Measurements from ENCODE around the gene KLHL21.
A peak's percentile ranks its signal among the peaks of the same experiment; 100 is the strongest.
"Not testable (repeated sequence)": the region's sequence is repeated elsewhere in the genome, so short reads cannot be mapped to it uniquely, and the experiment has no call there.

The KLHL21 gene

GRCh38 chr1:6602669-6603237, at the start of gene KLHL21:
KLHL21 (minus strand) TSS chr1:6602869; CDS start chr1:6602817, 52 bp downstream.
- Mint-ChIP-seq H3K36me3 (ENCODE audit: low read depth) (peaks cover 31% of the 10 kb centered on the region), H3K27me3 (no peaks in the 10 kb centered on the region), H3K9me3 (no peaks in the 10 kb centered on the region), H3K4me3 (peak within 1 kb of the TSS; percentile 98), H3K27ac (peak within 1 kb of the TSS; percentile 97), H3K4me1 (peaks cover 45% of the 10 kb centered on the region)
- peak; percentile 54 for ATAC-seq
- DNase-seq = peak; percentile 92

GRCh38 chr1:6651909-6652308, 49.2 kb upstream of the KLHL21 start:
- H3K27me3 Mint-ChIP-seq = no peaks in the 10 kb centered on the region
- peaks cover 15% of the 10 kb centered on the region for H3K36me3 Mint-ChIP-seq (ENCODE audit: low read depth)
- no peaks in the 10 kb centered on the region for H3K4me1 Mint-ChIP-seq
- DNase-seq (no peak), ATAC-seq (no peak)
- no peak overlapping the region for H3K27ac Mint-ChIP-seq
- H3K4me3 Mint-ChIP-seq = no peak overlapping the region
- no peaks in the 10 kb centered on the region for H3K9me3 Mint-ChIP-seq

GRCh38 chr1:6648556-6648955, 45.9 kb upstream of the KLHL21 start:
- Mint-ChIP-seq H3K4me3 (no peak overlapping the region), H3K9me3 (no peaks in the 10 kb centered on the region), H3K27ac (no peak overlapping the region), H3K36me3 (ENCODE audit: low read depth) (peaks cover 20% of the 10 kb centered on the region), H3K4me1 (peaks cover 2% of the 10 kb centered on the region), H3K27me3 (no peaks in the 10 kb centered on the region)
- no peak for DNase-seq
- no peak for ATAC-seq

GRCh38 chr1:6646499-6647148, 44.0 kb upstream of the KLHL21 start:
- Mint-ChIP-seq H3K27me3 (no peaks in the 10 kb centered on the region), H3K4me3 (no peak overlapping the region), H3K36me3 (ENCODE audit: low read depth) (peaks cover 22% of the 10 kb centered on the region), H3K4me1 (peaks cover 2% of the 10 kb centered on the region), H3K27ac (no peak overlapping the region), H3K9me3 (no peaks in the 10 kb centered on the region)
- ATAC-seq = no peak
- DNase-seq = no peak

GRCh38 chr1:6645018-6645417, 42.3 kb upstream of the KLHL21 start:
- Mint-ChIP-seq H3K27ac (no peak overlapping the region), H3K9me3 (no peaks in the 10 kb centered on the region), H3K36me3 (ENCODE audit: low read depth) (peaks cover 22% of the 10 kb centered on the region), H3K4me3 (no peak overlapping the region), H3K4me1 (peaks cover 2% of the 10 kb centered on the region), H3K27me3 (no peaks in the 10 kb centered on the region)
- DNase-seq = no peak
- no peak for ATAC-seq

- not testable (repeated sequence) for H3K9me3 Mint-ChIP-seq, DNase-seq, H3K4me1 Mint-ChIP-seq, ATAC-seq, H3K27ac Mint-ChIP-seq, H3K27me3 Mint-ChIP-seq, H3K4me3 Mint-ChIP-seq
- H3K36me3 Mint-ChIP-seq (ENCODE audit: low read depth) = peaks cover 35% of the 10 kb centered on the region
Observed at GRCh38 chr1:6640867-6641266, 38.2 kb upstream of the KLHL21 start.

GRCh38 chr1:6638226-6638625, 35.6 kb upstream of the KLHL21 start:
- Mint-ChIP-seq H3K27me3 (no peaks in the 10 kb centered on the region), H3K9me3 (no peaks in the 10 kb centered on the region), H3K27ac (no peak overlapping the region), H3K4me1 (no peaks in the 10 kb centered on the region), H3K36me3 (ENCODE audit: low read depth) (peaks cover 30% of the 10 kb centered on the region), H3K4me3 (no peak overlapping the region)
- ATAC-seq (no peak), DNase-seq (no peak)

- H3K4me1 Mint-ChIP-seq = no peaks in the 10 kb centered on the region
- H3K4me3 Mint-ChIP-seq = no peak overlapping the region
- no peak for ATAC-seq
- H3K27me3 Mint-ChIP-seq = no peaks in the 10 kb centered on the region
- H3K27ac Mint-ChIP-seq = no peak overlapping the region
- no peaks in the 10 kb centered on the region for H3K9me3 Mint-ChIP-seq
- no peak for DNase-seq
- peaks cover 26% of the 10 kb centered on the region for H3K36me3 Mint-ChIP-seq (ENCODE audit: low read depth)
Observed at GRCh38 chr1:6637770-6638169, 35.1 kb upstream of the KLHL21 start.

GRCh38 chr1:6636778-6637177, 34.1 kb upstream of the KLHL21 start:
- ATAC-seq, H3K27ac Mint-ChIP-seq: not testable (repeated sequence)
- H3K36me3 Mint-ChIP-seq (ENCODE audit: low read depth) = peaks cover 20% of the 10 kb centered on the region

GRCh38 chr1:6635910-6636760, 33.5 kb upstream of the KLHL21 start:
- ATAC-seq (no peak), DNase-seq (no peak)
- no peaks in the 10 kb centered on the region for H3K27me3 Mint-ChIP-seq
- no peaks in the 10 kb centered on the region for H3K4me1 Mint-ChIP-seq
- no peaks in the 10 kb centered on the region for H3K9me3 Mint-ChIP-seq
- peaks cover 20% of the 10 kb centered on the region for H3K36me3 Mint-ChIP-seq (ENCODE audit: low read depth)
- H3K27ac Mint-ChIP-seq = no peak overlapping the region
- no peak overlapping the region for H3K4me3 Mint-ChIP-seq

More at GRCh38 chr1:6636778-6637177, 34.1 kb upstream of the KLHL21 start:
- DNase-seq, H3K4me1 Mint-ChIP-seq, H3K27me3 Mint-ChIP-seq, H3K4me3 Mint-ChIP-seq, H3K9me3 Mint-ChIP-seq: not testable (repeated sequence)

- Mint-ChIP-seq H3K27ac (no peak overlapping the region), H3K36me3 (ENCODE audit: low read depth) (peaks cover 20% of the 10 kb centered on the region)
Observed at GRCh38 chr1:6635161-6635909, 32.7 kb upstream of the KLHL21 start.

GRCh38 chr1:6634371-6635052, 31.8 kb upstream of the KLHL21 start:
- H3K4me1 Mint-ChIP-seq = no peaks in the 10 kb centered on the region
- no peak overlapping the region for H3K4me3 Mint-ChIP-seq
- H3K9me3 Mint-ChIP-seq = no peaks in the 10 kb centered on the region
- H3K27ac Mint-ChIP-seq = no peak overlapping the region
- peak; percentile 24 for ATAC-seq
- H3K36me3 Mint-ChIP-seq (ENCODE audit: low read depth) = peaks cover 20% of the 10 kb centered on the region
- DNase-seq = peak; percentile 58
- no peaks in the 10 kb centered on the region for H3K27me3 Mint-ChIP-seq

More at GRCh38 chr1:6635161-6635909, 32.7 kb upstream of the KLHL21 start:
- no peaks in the 10 kb centered on the region for H3K27me3 Mint-ChIP-seq
- no peaks in the 10 kb centered on the region for H3K9me3 Mint-ChIP-seq
- no peak overlapping the region for H3K4me3 Mint-ChIP-seq
- DNase-seq = no peak
- ATAC-seq = no peak
- no peaks in the 10 kb centered on the region for H3K4me1 Mint-ChIP-seq

GRCh38 chr1:6632588-6633514, 30.2 kb upstream of the KLHL21 start:
- H3K36me3 Mint-ChIP-seq (ENCODE audit: low read depth) = peaks cover 19% of the 10 kb centered on the region
- no peak overlapping the region for H3K27ac Mint-ChIP-seq
- H3K27me3 Mint-ChIP-seq = no peaks in the 10 kb centered on the region
- no peaks in the 10 kb centered on the region for H3K9me3 Mint-ChIP-seq
- no peak overlapping the region for H3K4me3 Mint-ChIP-seq
- peaks cover under 1% of the 10 kb centered on the region for H3K4me1 Mint-ChIP-seq
- no peak for ATAC-seq
- DNase-seq = no peak

Measured in activated naive CD8-positive, alpha-beta T cell treated with anti-CD3 and anti-CD28 coated beads, Interleukin-2, amount 50 U/mL, for 24 hours (primary cell).